ENCODE measurements around the gene FNDC3A.

DNA sequence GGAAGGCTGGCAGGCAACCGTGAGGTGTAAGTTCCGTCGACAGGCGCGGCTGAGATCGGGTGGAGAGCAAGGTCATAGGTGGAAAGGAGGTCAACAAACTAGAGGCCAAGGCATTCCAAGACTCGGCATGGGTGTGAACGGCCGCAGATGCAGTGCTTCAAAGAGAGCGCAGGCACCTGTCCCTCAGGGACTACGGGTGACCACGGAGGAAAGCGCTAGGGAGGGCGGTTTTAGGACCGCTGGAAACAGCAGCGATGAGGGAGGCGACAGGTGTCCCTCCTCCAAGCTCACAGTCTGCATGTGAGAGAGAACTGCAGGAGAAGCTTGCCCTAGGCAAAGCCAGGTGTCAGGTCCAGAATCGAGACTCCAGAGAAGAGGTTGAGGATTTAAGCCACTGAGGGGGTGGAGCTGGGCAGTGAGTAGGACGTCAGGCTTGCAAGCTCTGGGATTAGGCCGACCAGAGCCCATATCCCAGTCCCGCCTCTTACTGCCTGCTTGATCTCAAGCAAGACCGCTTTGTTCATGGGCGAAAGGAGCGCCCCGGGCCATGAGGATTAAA lies 242.9 kb downstream of the FNDC3A start:
- TF ChIP-seq TAF1 (conservative IDR thresholded peaks at IDR 0.05) (no peak), JUND (IDR thresholded peaks at IDR 0.05) (no peak), EGR1 (IDR thresholded peaks at IDR 0.05; ENCODE audit: low read depth in 2 of 2) (no peak), FOXA1 (IDR thresholded peaks at IDR 0.05) (no peak), RAD21 (IDR thresholded peaks at IDR 0.05) (no peak), GABPA (IDR thresholded peaks at IDR 0.05 in 1 of 2, conservative IDR thresholded peaks at IDR 0.05 in 1 of 2) (no peak), SP1 (IDR thresholded peaks at IDR 0.05) (no peak), RXRA (IDR thresholded peaks at IDR 0.05) (no peak), NR2F2 (IDR thresholded peaks at IDR 0.05) (no peak)
- TF ChIP-seq, protein P1, sequence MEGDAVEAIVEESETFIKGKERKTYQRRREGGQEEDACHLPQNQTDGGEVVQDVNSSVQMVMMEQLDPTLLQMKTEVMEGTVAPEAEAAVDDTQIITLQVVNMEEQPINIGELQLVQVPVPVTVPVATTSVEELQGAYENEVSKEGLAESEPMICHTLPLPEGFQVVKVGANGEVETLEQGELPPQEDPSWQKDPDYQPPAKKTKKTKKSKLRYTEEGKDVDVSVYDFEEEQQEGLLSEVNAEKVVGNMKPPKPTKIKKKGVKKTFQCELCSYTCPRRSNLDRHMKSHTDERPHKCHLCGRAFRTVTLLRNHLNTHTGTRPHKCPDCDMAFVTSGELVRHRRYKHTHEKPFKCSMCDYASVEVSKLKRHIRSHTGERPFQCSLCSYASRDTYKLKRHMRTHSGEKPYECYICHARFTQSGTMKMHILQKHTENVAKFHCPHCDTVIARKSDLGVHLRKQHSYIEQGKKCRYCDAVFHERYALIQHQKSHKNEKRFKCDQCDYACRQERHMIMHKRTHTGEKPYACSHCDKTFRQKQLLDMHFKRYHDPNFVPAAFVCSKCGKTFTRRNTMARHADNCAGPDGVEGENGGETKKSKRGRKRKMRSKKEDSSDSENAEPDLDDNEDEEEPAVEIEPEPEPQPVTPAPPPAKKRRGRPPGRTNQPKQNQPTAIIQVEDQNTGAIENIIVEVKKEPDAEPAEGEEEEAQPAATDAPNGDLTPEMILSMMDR (IDR thresholded peaks at IDR 0.05; ENCODE audit: low read depth, low read length, missing input control): no peak
- TF ChIP-seq, protein P2, sequence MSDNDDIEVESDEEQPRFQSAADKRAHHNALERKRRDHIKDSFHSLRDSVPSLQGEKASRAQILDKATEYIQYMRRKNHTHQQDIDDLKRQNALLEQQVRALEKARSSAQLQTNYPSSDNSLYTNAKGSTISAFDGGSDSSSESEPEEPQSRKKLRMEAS (IDR thresholded peaks at IDR 0.05): no peak
- TF ChIP-seq, protein P3, sequence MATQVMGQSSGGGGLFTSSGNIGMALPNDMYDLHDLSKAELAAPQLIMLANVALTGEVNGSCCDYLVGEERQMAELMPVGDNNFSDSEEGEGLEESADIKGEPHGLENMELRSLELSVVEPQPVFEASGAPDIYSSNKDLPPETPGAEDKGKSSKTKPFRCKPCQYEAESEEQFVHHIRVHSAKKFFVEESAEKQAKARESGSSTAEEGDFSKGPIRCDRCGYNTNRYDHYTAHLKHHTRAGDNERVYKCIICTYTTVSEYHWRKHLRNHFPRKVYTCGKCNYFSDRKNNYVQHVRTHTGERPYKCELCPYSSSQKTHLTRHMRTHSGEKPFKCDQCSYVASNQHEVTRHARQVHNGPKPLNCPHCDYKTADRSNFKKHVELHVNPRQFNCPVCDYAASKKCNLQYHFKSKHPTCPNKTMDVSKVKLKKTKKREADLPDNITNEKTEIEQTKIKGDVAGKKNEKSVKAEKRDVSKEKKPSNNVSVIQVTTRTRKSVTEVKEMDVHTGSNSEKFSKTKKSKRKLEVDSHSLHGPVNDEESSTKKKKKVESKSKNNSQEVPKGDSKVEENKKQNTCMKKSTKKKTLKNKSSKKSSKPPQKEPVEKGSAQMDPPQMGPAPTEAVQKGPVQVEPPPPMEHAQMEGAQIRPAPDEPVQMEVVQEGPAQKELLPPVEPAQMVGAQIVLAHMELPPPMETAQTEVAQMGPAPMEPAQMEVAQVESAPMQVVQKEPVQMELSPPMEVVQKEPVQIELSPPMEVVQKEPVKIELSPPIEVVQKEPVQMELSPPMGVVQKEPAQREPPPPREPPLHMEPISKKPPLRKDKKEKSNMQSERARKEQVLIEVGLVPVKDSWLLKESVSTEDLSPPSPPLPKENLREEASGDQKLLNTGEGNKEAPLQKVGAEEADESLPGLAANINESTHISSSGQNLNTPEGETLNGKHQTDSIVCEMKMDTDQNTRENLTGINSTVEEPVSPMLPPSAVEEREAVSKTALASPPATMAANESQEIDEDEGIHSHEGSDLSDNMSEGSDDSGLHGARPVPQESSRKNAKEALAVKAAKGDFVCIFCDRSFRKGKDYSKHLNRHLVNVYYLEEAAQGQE (IDR thresholded peaks at IDR 0.05): no peak
- TF ChIP-seq, protein P4, sequence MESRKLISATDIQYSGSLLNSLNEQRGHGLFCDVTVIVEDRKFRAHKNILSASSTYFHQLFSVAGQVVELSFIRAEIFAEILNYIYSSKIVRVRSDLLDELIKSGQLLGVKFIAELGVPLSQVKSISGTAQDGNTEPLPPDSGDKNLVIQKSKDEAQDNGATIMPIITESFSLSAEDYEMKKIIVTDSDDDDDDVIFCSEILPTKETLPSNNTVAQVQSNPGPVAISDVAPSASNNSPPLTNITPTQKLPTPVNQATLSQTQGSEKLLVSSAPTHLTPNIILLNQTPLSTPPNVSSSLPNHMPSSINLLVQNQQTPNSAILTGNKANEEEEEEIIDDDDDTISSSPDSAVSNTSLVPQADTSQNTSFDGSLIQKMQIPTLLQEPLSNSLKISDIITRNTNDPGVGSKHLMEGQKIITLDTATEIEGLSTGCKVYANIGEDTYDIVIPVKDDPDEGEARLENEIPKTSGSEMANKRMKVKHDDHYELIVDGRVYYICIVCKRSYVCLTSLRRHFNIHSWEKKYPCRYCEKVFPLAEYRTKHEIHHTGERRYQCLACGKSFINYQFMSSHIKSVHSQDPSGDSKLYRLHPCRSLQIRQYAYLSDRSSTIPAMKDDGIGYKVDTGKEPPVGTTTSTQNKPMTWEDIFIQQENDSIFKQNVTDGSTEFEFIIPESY (IDR thresholded peaks at IDR 0.05): no peak
- TF ChIP-seq, protein P5, sequence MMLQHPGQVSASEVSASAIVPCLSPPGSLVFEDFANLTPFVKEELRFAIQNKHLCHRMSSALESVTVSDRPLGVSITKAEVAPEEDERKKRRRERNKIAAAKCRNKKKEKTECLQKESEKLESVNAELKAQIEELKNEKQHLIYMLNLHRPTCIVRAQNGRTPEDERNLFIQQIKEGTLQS (IDR thresholded peaks at IDR 0.05): no peak
